Measurements from ENCODE around the gene TAB2. TPM values are rescaled to one million over a fixed set of nuclear protein-coding genes. Genes with fewer than 3 reads are reported as not detected.

TAB2 gene
- polyA plus RNA-seq, 3 donors = 3.1 to 32.0 (median 6.0) TPM

DNA sequence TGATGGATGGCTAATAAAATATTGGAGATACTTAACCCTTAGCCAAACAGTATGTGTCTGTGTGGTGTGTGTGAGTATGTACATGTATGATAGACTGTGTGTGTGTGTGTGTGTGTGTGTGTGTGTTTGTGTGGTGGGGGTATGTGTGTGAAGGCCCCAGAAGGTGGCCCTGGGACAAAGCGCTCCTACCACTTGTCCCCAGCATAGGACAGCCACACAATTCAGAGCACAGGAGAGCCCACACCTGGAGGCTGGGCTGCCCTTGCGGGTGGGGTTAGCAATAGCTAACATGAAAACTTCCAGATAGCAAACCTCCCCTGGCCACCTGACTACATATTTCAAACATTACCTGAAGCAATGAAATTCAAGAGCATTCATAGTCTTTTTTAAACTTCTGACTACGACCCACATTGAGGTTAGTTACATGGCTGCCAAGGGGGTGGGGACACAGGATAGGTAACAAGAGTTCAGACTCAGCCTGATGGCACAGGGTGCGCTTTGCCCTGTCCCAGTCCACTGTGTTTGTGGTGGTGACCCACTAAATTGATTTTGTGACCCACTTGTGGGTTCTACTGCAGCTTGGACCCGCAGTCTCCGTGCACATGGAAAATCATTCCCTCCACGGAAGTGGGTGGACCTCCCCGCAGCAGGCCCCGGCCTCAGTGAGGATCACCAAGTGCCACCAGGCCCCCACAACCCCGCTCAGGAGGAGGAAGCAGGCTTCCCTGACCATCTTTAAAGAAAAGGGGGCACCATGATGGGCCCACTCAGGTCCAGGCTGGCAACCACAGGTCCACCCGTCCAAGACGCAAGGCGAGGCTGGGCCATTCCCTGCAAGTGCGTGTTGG is 132.5 kb downstream of the TAB2 start:
- Histone ChIP-seq H3K4me1 (ENCODE audit: control insufficient read depth in 1 of 2, insufficient read depth in 2 of 2, low read length in 2 of 2) (peaks cover 19 to 27% of the 10 kb centered on the region in 2 donors), H3K9me3 (replicated peaks in 1 of 2; ENCODE audit: control insufficient read depth in 1 of 2, insufficient read depth in 1 of 2, low read length in 2 of 2) (no peaks in the 10 kb centered on the region), H3K27ac (ENCODE audit: low read depth in 1 of 2, low read length in 2 of 2) (no peak overlapping the region), H3K36me3 (replicated peaks in 1 of 2; ENCODE audit: control insufficient read depth in 1 of 2, insufficient read depth in 2 of 2, low read length in 2 of 2) (peaks cover 2 to 9% of the 10 kb centered on the region in 2 donors), H4K20me1 (ENCODE audit: insufficient read depth, low read length) (no peaks in the 10 kb centered on the region), H3K79me2 (ENCODE audit: insufficient read depth, low read length) (no peaks in the 10 kb centered on the region), H3K4me2 (replicated peaks; ENCODE audit: extremely low read depth, low read length, poor library complexity, severe bottlenecking) (peak overlapping the region; percentile 77), H3K9ac (ENCODE audit: insufficient read depth, low read length, poor library complexity, severe bottlenecking) (peak overlapping the region; percentile 53), H2AFZ (ENCODE audit: insufficient read depth, low read depth, low read length, poor library complexity, severe bottlenecking) (peak overlapping the region; percentile 52), H3K4me3 (replicated peaks in 1 of 3; ENCODE audit: low read depth in 2 of 3, low read length in 3 of 3) (peak overlapping the region in 2 of 3 experiments; percentile 23 to 70), H3K27me3 (ENCODE audit: control insufficient read depth in 2 of 2, insufficient read depth in 2 of 2, low read length in 2 of 2) (peaks cover 4 to 17% of the 10 kb centered on the region in 2 donors)
- WGBS (ENCODE audit: insufficient coverage) = 93% methylated on average over 11 of the region's 14 CpGs
- peaks cover 11 to 20% (median 17%) of the 10 kb centered on the region in 3 donors for H3K27me3 Mint-ChIP-seq (ENCODE audit: low read depth in 3 of 3)
- DNase-seq = no peak
- intact Hi-C loops (cut with micrococcal nuclease) = loop anchor here in 1 of 2 donors (5.0 kb wide), 1 partner anchor 67 kb away; no protein-coding TSS in a partner anchor
- H3K4me3 Mint-ChIP-seq = peak overlapping the region; percentile 79 to 86
- peaks cover 15 to 22% of the 10 kb centered on the region in 2 donors for H3K36me3 Mint-ChIP-seq
- H3K27ac Mint-ChIP-seq = peak overlapping the region in 2 of 7 donors; percentile 25 to 30
- TF ChIP-seq, protein P1, sequence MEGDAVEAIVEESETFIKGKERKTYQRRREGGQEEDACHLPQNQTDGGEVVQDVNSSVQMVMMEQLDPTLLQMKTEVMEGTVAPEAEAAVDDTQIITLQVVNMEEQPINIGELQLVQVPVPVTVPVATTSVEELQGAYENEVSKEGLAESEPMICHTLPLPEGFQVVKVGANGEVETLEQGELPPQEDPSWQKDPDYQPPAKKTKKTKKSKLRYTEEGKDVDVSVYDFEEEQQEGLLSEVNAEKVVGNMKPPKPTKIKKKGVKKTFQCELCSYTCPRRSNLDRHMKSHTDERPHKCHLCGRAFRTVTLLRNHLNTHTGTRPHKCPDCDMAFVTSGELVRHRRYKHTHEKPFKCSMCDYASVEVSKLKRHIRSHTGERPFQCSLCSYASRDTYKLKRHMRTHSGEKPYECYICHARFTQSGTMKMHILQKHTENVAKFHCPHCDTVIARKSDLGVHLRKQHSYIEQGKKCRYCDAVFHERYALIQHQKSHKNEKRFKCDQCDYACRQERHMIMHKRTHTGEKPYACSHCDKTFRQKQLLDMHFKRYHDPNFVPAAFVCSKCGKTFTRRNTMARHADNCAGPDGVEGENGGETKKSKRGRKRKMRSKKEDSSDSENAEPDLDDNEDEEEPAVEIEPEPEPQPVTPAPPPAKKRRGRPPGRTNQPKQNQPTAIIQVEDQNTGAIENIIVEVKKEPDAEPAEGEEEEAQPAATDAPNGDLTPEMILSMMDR (IDR thresholded peaks at IDR 0.05) = no peak
- peaks cover 14% of the 10 kb centered on the region for H3K4me1 Mint-ChIP-seq
- H3K9me3 Mint-ChIP-seq = peaks cover 0 to 2% (median 0%) of the 10 kb centered on the region in 7 donors

DNA sequence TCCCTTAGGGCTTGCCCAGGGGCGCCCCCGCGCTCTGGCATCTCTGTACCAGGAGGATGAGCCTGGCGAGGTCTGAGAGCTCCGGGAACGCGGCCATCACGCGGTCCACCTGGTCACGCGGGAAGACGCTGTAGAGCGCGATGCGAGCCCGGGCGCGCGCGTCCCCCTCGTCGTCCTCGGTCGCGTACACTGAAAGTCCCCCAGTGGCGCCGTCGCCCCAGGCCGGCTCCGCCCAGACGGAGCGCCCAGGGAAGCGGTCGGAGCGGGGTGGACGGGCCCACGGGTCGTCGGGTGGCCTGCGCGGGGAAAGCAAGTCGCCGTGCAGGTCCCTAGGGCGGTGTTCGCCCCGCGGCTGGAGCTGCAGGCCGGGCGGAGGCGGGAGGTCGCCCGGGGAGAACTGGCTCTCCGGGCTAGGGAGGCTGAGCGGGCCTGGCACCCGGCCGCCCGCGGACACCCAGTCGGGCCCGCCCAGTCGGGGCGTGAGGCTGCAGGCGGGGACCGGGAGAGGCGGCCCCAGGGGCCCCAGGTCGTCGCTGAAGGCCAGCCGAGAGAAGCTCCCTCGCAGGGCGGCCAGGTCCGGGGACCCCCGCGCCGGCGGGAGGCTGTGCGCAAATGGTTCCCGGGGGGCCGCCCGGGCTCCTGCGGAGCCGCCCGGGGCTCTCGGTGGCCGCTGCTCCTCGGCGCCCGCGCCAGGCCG is 133.3 kb downstream of the TAB2 start:
- Histone ChIP-seq H3K4me2 (replicated peaks; ENCODE audit: extremely low read depth, low read length, poor library complexity, severe bottlenecking) (peak overlapping the region; percentile 77), H3K9ac (ENCODE audit: insufficient read depth, low read length, poor library complexity, severe bottlenecking) (peak overlapping the region; percentile 53), H4K20me1 (ENCODE audit: insufficient read depth, low read length) (no peaks in the 10 kb centered on the region), H3K4me3 (replicated peaks in 1 of 3; ENCODE audit: low read depth in 2 of 3, low read length in 3 of 3) (peak overlapping the region; percentile 23 to 70 (median 41)), H3K79me2 (ENCODE audit: insufficient read depth, low read length) (no peaks in the 10 kb centered on the region), H3K9me3 (replicated peaks in 1 of 2; ENCODE audit: control insufficient read depth in 1 of 2, insufficient read depth in 1 of 2, low read length in 2 of 2) (no peaks in the 10 kb centered on the region), H3K36me3 (replicated peaks in 1 of 2; ENCODE audit: control insufficient read depth in 1 of 2, insufficient read depth in 2 of 2, low read length in 2 of 2) (peaks cover 2 to 9% of the 10 kb centered on the region in 2 donors), H3K4me1 (ENCODE audit: control insufficient read depth in 1 of 2, insufficient read depth in 2 of 2, low read length in 2 of 2) (peaks cover 19 to 27% of the 10 kb centered on the region in 2 donors), H2AFZ (ENCODE audit: insufficient read depth, low read depth, low read length, poor library complexity, severe bottlenecking) (peak overlapping the region; percentile 52), H3K27ac (ENCODE audit: low read depth in 1 of 2, low read length in 2 of 2) (no peak overlapping the region), H3K27me3 (ENCODE audit: control insufficient read depth in 2 of 2, insufficient read depth in 2 of 2, low read length in 2 of 2) (peaks cover 4 to 17% of the 10 kb centered on the region in 2 donors)
- Mint-ChIP-seq H3K36me3 (peaks cover 21 to 27% of the 10 kb centered on the region in 2 donors), H3K27ac (no peak overlapping the region), H3K4me3 (peak overlapping the region; percentile 79 to 86), H3K4me1 (peaks cover 14% of the 10 kb centered on the region), H3K27me3 (ENCODE audit: low read depth in 3 of 3) (peaks cover 11 to 22% (median 21%) of the 10 kb centered on the region in 3 donors), H3K9me3 (peaks cover 0 to 2% (median 0%) of the 10 kb centered on the region in 7 donors)
- WGBS (ENCODE audit: insufficient coverage) = 4% methylated on average over 89 of the region's 89 CpGs
- intact Hi-C loops (cut with micrococcal nuclease) = loop anchor here in 1 of 2 donors (5.0 kb wide), 1 partner anchor 66 kb away; no protein-coding TSS in a partner anchor
- TF ChIP-seq, protein P1 (IDR thresholded peaks at IDR 0.05) = no peak
- no peak for DNase-seq
